Fibroblast of the aortic adventitia (primary cell): ENCODE results near the gene IL20RB. TPM values are rescaled to one million over a fixed set of nuclear protein-coding genes. Genes with fewer than 3 reads are reported as not detected.

Experiments
- DNase-seq: peaks from one replicate; pipeline ENCODE4 v3.0.0-alpha.2; 2010; ENCODE audit warnings: low read depth
- H3K4me3 ChIP-seq: 2 replicates; pipeline ENCODE4 v1.5.1; 2011; ENCODE audit warnings: low read depth, mild to moderate bottlenecking, control low read depth, low read length, moderate library complexity
- total RNA-seq: library from RNA; depleted of rRNA; stranded (reverse); fragments of >200 nt; gene quantifications from 2 replicates; pipeline ENCODE4 v1.2.3, GENCODE V29; 2012; ENCODE audit warnings: low replicate concordance
- TF ChIP-seq, protein P1 (sequence below): IDR thresholded peaks from 2 replicates; pipeline ENCODE4 v1.5.1; 2011; ENCODE audit warnings: mild to moderate bottlenecking, low read length, control low read depth, inconsistent platforms; ENCODE audit not compliant: insufficient read depth

IL20RB gene
- total RNA-seq, 1 donor: 4.6 TPM

DNA sequence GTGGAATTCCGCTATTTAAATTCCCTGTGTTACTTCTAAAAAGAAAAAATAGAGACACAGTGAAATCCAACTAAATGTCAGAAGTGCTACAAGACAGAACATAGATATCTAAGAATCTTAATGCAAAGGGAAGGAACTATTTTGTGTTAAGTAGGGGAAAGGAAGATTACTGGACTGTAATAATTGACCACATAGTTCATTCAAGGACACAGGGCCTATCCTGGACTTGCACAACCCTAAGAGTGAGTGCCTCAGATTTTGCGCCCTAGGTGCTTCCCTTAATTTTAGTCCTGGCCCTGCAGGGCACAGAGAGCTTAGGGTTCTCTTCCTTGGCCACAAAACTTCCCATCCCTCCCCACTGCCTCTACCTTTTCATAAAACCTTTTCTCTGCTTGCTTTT, 3.5 kb upstream of the IL20RB start:
- no peak for DNase-seq
- H3K4me3 ChIP-seq: no peak overlapping the region
- TF ChIP-seq, protein P1, sequence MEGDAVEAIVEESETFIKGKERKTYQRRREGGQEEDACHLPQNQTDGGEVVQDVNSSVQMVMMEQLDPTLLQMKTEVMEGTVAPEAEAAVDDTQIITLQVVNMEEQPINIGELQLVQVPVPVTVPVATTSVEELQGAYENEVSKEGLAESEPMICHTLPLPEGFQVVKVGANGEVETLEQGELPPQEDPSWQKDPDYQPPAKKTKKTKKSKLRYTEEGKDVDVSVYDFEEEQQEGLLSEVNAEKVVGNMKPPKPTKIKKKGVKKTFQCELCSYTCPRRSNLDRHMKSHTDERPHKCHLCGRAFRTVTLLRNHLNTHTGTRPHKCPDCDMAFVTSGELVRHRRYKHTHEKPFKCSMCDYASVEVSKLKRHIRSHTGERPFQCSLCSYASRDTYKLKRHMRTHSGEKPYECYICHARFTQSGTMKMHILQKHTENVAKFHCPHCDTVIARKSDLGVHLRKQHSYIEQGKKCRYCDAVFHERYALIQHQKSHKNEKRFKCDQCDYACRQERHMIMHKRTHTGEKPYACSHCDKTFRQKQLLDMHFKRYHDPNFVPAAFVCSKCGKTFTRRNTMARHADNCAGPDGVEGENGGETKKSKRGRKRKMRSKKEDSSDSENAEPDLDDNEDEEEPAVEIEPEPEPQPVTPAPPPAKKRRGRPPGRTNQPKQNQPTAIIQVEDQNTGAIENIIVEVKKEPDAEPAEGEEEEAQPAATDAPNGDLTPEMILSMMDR: no peak

DNA sequence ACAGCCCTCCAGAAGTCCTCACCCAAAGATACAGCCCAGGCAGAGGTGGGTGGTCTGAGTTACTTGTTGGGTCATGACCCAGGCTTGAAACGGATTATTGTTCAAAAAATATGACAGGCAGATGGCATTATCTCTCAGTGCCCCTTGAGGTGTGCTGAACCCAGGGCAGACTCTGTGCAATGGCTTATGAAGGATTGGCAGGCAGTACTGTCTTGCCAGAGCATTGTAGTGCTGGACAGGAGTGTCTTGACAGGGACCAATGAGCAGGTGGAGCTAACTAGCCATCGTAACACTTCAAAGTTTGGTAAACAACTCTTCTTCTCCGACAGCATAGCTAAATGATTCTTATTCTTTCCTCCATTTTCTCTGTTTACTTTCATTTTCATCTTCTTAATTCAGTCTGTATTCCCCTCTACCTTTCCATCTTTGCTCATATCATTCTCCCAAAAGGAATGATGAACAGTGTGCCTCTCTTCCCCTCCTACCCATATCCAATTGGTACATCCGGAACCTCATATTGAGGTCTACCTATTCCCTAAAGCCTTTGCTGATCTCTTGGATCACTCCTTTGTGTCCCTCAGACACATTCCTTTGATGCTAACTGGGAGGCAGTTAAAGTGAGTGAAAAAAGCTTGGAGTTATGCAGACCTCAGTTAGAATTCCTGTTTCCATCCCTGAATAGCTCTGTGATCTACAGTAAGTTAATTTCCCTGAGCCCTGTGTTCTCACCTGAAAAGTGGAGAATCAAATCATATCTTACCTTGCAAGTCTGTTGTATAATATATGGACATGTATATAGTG, 2.6 kb upstream of the IL20RB start:
- TF ChIP-seq, protein P1: no peak
- no peak for DNase-seq
- no peak overlapping the region for H3K4me3 ChIP-seq

DNA sequence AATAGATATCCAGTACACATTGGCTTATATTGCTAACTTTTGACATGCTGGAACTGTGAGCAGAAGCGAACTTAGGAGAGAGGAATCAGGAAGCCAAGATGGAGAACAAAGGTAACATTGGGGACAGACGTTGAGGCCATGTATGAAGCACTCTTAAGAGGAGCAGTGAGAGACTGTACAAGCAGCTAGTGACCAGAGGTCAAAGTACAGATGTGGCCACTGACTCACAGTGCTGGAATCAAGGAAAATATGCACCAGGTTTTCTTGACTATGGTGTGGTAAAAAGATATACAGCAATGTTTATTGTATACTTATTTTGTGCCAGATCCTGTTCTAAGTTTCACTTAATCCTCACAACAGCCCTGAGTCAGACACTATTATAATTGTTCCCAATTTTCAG, 2.0 kb upstream of the IL20RB start:
- no peak overlapping the region for H3K4me3 ChIP-seq
- TF ChIP-seq, protein P1: no peak
- peak; percentile 83 for DNase-seq

DNA sequence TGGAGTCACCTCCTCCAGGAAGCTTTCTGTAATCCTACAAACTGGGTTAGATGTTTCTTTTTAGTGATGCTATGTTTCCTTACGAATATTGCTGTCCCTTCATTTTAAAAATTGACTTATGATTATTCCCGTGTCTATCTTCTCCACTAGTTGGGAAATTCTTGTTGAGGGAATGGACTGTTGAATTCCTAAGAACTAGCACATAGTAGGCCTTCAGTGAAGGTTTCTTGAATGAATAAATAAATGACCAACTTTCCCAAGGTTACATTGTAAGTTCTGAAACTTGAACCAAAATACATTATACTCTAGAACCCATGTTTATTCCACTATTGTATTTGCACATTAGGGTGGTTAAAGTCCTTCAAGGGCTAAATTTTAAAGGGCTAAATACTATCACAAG, 812 bp upstream of the IL20RB start:
- no peak overlapping the region for H3K4me3 ChIP-seq
- DNase-seq: no peak
- TF ChIP-seq, protein P1: no peak

DNA sequence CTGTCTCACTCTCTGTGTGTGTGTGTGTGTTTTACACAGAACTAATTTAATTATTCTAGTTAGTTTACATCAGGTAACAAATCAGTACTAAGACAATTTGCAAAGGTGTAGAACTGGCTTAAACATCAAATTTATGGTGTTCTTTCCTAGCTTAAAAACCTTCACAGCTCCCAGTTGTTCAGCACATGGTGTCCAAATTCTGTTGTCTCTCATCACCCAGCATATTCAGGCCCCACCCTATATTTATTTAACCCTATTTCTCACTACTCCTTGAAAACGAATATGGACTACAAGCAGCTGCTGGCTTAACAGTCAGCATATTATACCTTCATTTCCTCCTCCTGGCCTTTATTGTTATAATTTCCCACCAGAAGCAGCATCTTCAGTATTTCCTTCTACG, 1.2 kb downstream of the IL20RB start:
- no peak for DNase-seq
- H3K4me3 ChIP-seq: peak overlapping the region; percentile 29
- TF ChIP-seq, protein P1: no peak

DNA sequence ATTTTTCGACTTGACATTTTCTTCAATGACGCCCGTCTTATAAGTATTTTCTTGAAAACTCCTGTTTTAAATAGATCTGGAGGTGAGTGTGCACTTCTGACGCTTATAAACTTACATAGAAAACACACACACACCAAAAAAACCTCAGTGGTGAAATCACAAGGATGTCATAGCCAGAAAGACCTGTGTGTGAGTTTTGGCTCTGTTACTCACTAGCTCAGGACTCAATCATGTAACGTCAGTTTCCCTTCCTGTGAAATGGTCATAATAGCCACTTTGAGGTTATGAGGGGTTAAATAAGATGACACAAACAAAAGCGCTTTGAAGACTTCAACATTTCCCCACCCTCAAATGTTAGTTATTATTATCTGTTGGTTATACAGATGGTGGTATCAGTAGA, 1.8 kb downstream of the IL20RB start:
- TF ChIP-seq, protein P1: no peak
- no peak overlapping the region for H3K4me3 ChIP-seq
- DNase-seq: no peak
